ENCODE results near the gene KCNK3.

Gene KCNK3

DNA sequence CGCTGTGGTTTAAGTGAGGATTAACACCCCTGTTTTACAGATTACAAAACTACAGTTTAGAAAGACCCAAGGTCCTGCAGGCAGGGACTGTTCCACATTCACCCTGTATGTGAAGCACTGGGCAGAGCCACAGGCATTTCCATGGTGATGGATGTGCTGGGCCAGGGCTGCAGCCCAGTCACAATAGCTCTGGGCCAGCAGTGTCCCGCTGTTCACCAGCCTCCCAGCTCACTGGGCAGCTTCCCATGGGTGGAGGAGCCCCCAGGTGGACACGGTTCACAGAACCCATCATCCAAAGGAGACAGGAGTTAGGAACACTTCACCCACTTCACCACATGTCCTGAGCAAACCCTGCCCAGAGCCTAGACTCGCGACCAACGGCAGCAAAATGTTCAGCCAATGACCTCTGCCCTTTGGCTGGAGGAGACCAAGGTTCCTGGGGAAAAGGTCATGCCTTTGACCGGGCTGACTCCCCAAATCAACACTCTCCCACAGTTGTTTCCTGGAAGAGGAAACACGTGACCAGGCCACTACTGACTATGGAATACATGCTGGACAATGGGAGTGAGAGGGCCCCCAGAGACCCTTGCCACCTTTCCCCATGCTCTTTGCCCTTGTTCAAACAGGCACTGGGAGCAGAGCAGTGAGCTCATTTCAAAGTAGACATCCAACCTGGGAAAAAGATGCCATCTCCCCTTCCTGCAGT is 43.5 kb downstream of the KCNK3 start:
- Histone ChIP-seq H3K4me2 (no peak overlapping the region), H3K27me3 (ENCODE audit: insufficient read depth, low read depth) (peaks cover 7% of the 10 kb centered on the region; the same call in 1 of the 2 replicates), H3K4me3 (IDR thresholded peaks at IDR 0.05; ENCODE audit: insufficient read depth, low read depth, low read length) (no peak overlapping the region), H2AFZ (ENCODE audit: low read depth) (no peak overlapping the region), H3K4me1 (ENCODE audit: low read depth, poor library complexity, severe bottlenecking) (no peaks in the 10 kb centered on the region), H3K36me3 (ENCODE audit: insufficient read depth) (no peaks in the 10 kb centered on the region), H4K20me1 (ENCODE audit: insufficient read depth) (no peaks in the 10 kb centered on the region), H3K27ac (no peak overlapping the region), H3K79me2 (ENCODE audit: insufficient read depth, low read depth) (no peaks in the 10 kb centered on the region), H3K9ac (no peak overlapping the region)
- TF ChIP-seq, protein P1, sequence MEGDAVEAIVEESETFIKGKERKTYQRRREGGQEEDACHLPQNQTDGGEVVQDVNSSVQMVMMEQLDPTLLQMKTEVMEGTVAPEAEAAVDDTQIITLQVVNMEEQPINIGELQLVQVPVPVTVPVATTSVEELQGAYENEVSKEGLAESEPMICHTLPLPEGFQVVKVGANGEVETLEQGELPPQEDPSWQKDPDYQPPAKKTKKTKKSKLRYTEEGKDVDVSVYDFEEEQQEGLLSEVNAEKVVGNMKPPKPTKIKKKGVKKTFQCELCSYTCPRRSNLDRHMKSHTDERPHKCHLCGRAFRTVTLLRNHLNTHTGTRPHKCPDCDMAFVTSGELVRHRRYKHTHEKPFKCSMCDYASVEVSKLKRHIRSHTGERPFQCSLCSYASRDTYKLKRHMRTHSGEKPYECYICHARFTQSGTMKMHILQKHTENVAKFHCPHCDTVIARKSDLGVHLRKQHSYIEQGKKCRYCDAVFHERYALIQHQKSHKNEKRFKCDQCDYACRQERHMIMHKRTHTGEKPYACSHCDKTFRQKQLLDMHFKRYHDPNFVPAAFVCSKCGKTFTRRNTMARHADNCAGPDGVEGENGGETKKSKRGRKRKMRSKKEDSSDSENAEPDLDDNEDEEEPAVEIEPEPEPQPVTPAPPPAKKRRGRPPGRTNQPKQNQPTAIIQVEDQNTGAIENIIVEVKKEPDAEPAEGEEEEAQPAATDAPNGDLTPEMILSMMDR (conservative IDR thresholded peaks at IDR 0.05; ENCODE audit: low read depth, low read length): no peak

- Histone ChIP-seq H3K27me3 (ENCODE audit: insufficient read depth, low read depth) (peaks cover 7% of the 10 kb centered on the region; the same call in 1 of the 2 replicates), H3K27ac (no peak overlapping the region), H3K79me2 (ENCODE audit: insufficient read depth, low read depth) (no peaks in the 10 kb centered on the region), H4K20me1 (ENCODE audit: insufficient read depth) (no peaks in the 10 kb centered on the region), H3K4me3 (IDR thresholded peaks at IDR 0.05; ENCODE audit: insufficient read depth, low read depth, low read length) (no peak overlapping the region), H3K4me1 (ENCODE audit: low read depth, poor library complexity, severe bottlenecking) (no peaks in the 10 kb centered on the region), H2AFZ (ENCODE audit: low read depth) (no peak overlapping the region), H3K9ac (no peak overlapping the region), H3K4me2 (no peak overlapping the region), H3K36me3 (ENCODE audit: insufficient read depth) (no peaks in the 10 kb centered on the region)
- TF ChIP-seq, protein P1 (conservative IDR thresholded peaks at IDR 0.05; ENCODE audit: low read depth, low read length): no peak
Measured at GRCh38 chr2:26737221-26737620, 44.7 kb downstream of the KCNK3 start.

DNA sequence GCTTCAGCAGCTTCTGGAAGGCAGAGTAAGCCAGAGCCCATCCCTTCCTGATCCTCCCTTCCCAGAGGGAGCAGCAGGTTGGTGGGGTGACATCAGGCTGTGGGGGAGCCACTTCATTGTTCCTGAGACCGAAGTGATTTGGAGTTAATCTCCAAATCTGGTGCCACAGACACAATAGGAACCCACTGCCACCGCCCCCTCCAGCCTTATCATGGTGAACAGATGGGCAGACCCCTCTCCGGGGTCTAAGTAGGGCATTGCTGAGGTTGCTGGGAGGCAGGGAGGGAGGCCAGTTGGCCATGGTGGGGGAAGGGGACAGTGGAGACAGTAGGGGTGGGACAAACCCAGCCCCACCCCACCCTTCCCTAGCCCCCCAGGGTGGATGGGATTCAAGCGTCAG is 46.0 kb downstream of the KCNK3 start:
- no peak overlapping the region for H3K27ac ChIP-seq
- no peak overlapping the region for H3K9ac ChIP-seq
- H3K36me3 ChIP-seq (ENCODE audit: insufficient read depth): no peaks in the 10 kb centered on the region
- no peak overlapping the region for H2AFZ ChIP-seq (ENCODE audit: low read depth)
- H3K4me2 ChIP-seq: no peak overlapping the region
- H3K4me3 ChIP-seq (IDR thresholded peaks at IDR 0.05; ENCODE audit: insufficient read depth, low read depth, low read length): no peak overlapping the region
- H3K27me3 ChIP-seq (ENCODE audit: insufficient read depth, low read depth): no peaks in the 10 kb centered on the region; the same call in 1 of the 2 replicates
- H3K79me2 ChIP-seq (ENCODE audit: insufficient read depth, low read depth): no peaks in the 10 kb centered on the region
- H4K20me1 ChIP-seq (ENCODE audit: insufficient read depth): no peaks in the 10 kb centered on the region
- H3K4me1 ChIP-seq (ENCODE audit: low read depth, poor library complexity, severe bottlenecking): no peaks in the 10 kb centered on the region
- TF ChIP-seq, protein P1 (conservative IDR thresholded peaks at IDR 0.05; ENCODE audit: low read depth, low read length): no peak

GRCh38 chr2:26739514-26739913 is 47.0 kb downstream of the KCNK3 start:
- H3K79me2 ChIP-seq (ENCODE audit: insufficient read depth, low read depth): no peaks in the 10 kb centered on the region
- H3K27me3 ChIP-seq (ENCODE audit: insufficient read depth, low read depth): no peaks in the 10 kb centered on the region; the same call in 1 of the 2 replicates
- no peak overlapping the region for H2AFZ ChIP-seq (ENCODE audit: low read depth)
- no peak overlapping the region for H3K27ac ChIP-seq
- H3K9ac ChIP-seq: no peak overlapping the region
- TF ChIP-seq, protein P1 (conservative IDR thresholded peaks at IDR 0.05; ENCODE audit: low read depth, low read length): no peak
- no peak overlapping the region for H3K4me3 ChIP-seq (IDR thresholded peaks at IDR 0.05; ENCODE audit: insufficient read depth, low read depth, low read length)
- no peaks in the 10 kb centered on the region for H4K20me1 ChIP-seq (ENCODE audit: insufficient read depth)
- no peaks in the 10 kb centered on the region for H3K36me3 ChIP-seq (ENCODE audit: insufficient read depth)
- no peak overlapping the region for H3K4me2 ChIP-seq
- H3K4me1 ChIP-seq (ENCODE audit: low read depth, poor library complexity, severe bottlenecking): no peaks in the 10 kb centered on the region

All from KMS-11 (cell line).